HG03196 (cell line): ENCODE measurements around the gene FMO5.
"Not testable (repeated sequence)": the region's sequence is repeated elsewhere in the genome, so short reads cannot be mapped to it uniquely, and the experiment has no call there.

Experiments
- ATAC-seq: cut with Tn5 transposase; IDR thresholded peaks from one replicate; pipeline ENCODE4 v1.9.1; 2021; ENCODE audit not compliant: unreplicated experiment

FMO5 gene

DNA sequence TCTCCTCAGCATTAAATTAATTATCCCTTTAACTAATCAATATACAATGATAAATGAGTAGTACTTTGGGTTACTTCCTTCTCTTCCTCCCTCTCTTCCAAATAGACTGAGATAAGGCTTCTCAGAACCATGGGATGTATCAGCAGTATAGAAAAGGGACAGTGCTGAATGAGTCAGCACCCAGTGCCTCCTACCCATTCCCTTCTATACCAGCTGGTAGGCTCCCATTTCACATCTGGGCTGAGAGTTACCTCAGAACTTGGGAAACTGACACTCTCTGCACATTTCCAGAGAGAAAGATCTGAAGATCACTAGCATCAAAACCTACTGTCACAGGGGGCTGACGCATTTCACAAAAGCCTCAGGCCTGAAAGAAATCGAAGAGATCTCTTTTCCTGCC lies 68.0 kb downstream of the FMO5 start:
- ATAC-seq: not testable (repeated sequence)

- ATAC-seq: no peak
Measured at GRCh38 chr1:147156642-147157041, 68.5 kb downstream of the FMO5 start.

- ATAC-seq: no peak
Measured at GRCh38 chr1:147152772-147153171, 72.4 kb downstream of the FMO5 start.

- no peak for ATAC-seq
Measured at GRCh38 chr1:147151244-147151643, 73.9 kb downstream of the FMO5 start.

- ATAC-seq: no peak
Measured at GRCh38 chr1:147142886-147143285, 82.3 kb downstream of the FMO5 start.
